Testis (tissue), 5 donors: ENCODE measurements around the gene AGXT2. TPM values are rescaled to one million over a fixed set of nuclear protein-coding genes. Genes with fewer than 3 reads are reported as not detected.

Experiments
- DNase-seq: peaks from one replicate; pipeline ENCODE4 v3.0.0-alpha.2; 2019
- H3K27ac ChIP-seq, 2 donors: fragments of 200-600 bp; sonication (generic); one replicate each; pipeline ENCODE4 v1.5.1; 2019
- H3K27me3 ChIP-seq: fragments of 200-600 bp; sonication (generic); one replicate; pipeline ENCODE4 v1.5.1; 2019
- H3K36me3 ChIP-seq: fragments of 200-600 bp; sonication (generic); one replicate; pipeline ENCODE4 v1.5.1; 2017; ENCODE audit warnings: low read depth; ENCODE audit errors: missing control alignments
- H3K4me1 ChIP-seq: fragments of 200-600 bp; sonication (generic); one replicate; pipeline ENCODE4 v1.5.1; 2019
- H3K4me3 ChIP-seq, 2 donors: fragments of 200-600 bp; sonication (generic); one replicate each; pipeline ENCODE4 v1.5.1; 2017 to 2019
- H3K9me3 ChIP-seq: fragments of 200-600 bp; sonication (generic); one replicate; pipeline ENCODE4 v1.5.1; 2017
- POLR2A ChIP-seq: fragments of 450-650 bp; IDR thresholded peaks from one replicate; pipeline ENCODE4 v1.6.1; 2017; ENCODE audit warnings: antibody characterized with exemption, mild to moderate bottlenecking, moderate library complexity
- WGBS, 2 donors: methylation state at CpG; one replicate each; pipeline ENCODE4 v1.1.5; 2018; 5-methylcytosine and 5-hydroxymethylcytosine counted together
- intact Hi-C: fragments of 100-400 bp; cut with DNase I; formaldehyde crosslinking; loops from one replicate; pipeline ENCODE4 v1.15.1; 2023; ENCODE audit warnings: low total_unique reads
- long read RNA-seq, 2 donors: transcript quantifications; one replicate each; lab custom pipeline, GENCODE V29; 2026
- polyA plus RNA-seq: library from polyadenylated mRNA; stranded (reverse); fragments of 350-450 nt; fragmentation: Illumina TruSeq; extraction: RNeasy Lipid Tissue Mini Kit (QIAGEN cat#74804); gene quantifications from one replicate; pipeline ENCODE4 v1.2.3, GENCODE V29; 2014; ENCODE audit warnings: low read depth, low replicate concordance; ENCODE audit not compliant: insufficient read depth
- total RNA-seq, 2 donors: library from RNA; depleted of rRNA; stranded (reverse); fragments of >200 nt; gene quantifications; one replicate each; pipeline ENCODE4 v1.2.3, GENCODE V29; 2016
- TF ChIP-seq, protein P1 (sequence below), 3 experiments: fragments of 450-650 bp in 2 of 3; fragments of 200-600 bp in 1 of 3; sonication (generic) in 1 of 3; IDR thresholded peaks; one replicate each; pipeline ENCODE4 v1.5.1; 2016 to 2019; ENCODE audit warnings: antibody characterized with exemption in 3 of 3, mild to moderate bottlenecking in 2 of 3, moderate library complexity in 1 of 3

Gene AGXT2, protein sequence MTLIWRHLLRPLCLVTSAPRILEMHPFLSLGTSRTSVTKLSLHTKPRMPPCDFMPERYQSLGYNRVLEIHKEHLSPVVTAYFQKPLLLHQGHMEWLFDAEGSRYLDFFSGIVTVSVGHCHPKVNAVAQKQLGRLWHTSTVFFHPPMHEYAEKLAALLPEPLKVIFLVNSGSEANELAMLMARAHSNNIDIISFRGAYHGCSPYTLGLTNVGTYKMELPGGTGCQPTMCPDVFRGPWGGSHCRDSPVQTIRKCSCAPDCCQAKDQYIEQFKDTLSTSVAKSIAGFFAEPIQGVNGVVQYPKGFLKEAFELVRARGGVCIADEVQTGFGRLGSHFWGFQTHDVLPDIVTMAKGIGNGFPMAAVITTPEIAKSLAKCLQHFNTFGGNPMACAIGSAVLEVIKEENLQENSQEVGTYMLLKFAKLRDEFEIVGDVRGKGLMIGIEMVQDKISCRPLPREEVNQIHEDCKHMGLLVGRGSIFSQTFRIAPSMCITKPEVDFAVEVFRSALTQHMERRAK
- total RNA-seq (not detected), polyA plus RNA-seq (0.25 TPM)
- long read RNA-seq, donor 1, result 0 reads
- long read RNA-seq, donor 2, result 0 reads

DNA sequence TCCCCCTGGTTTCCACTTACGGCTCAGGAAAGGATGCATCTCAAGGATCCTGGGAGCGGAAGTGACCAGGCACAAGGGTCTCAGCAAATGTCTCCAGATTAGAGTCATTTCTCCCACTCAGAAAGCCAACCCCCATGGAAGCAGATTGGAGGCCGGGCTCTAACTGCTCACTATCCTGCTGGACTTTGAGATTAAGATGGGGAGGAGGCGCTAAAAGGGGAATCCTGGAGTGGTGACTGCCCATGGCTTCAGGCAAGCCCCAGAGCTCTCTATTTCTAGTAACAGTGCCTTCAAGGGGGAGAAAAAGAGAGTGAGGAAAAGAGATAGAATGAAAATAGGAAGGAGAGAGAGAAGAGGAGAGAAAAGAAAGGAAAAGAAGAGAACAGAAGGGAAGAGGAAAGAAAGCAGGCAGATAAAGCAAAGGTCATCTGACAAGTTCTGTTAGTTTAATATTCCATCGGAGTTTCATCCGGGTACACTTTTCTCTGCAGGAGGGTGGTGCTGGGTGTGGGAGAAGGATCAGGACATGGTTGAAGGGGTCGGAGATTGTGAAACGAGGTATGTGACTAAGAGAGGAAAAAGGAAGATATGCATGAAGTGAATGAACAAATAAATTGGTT lies at the start of gene AGXT2:
Gene AGXT2, minus strand, starts transcription at position 165 of the 620 bp plus-strand sequence. Its CDS starts 57 bp downstream, at position 108.
- Histone ChIP-seq H3K4me1 (no peaks in the 10 kb centered on the region), H3K27me3 (no peaks in the 10 kb centered on the region), H3K36me3 (no peaks in the 10 kb centered on the region), H3K27ac (no peak within 1 kb of the TSS), H3K4me3 (no peak within 1 kb of the TSS), H3K9me3 (no peaks in the 10 kb centered on the region)
- intact Hi-C loops, result no loop called here
- 88 to 92% methylated on average over 8 of the region's 8 CpGs for WGBS, 2 donors
- no peak for DNase-seq
- no peak for TF ChIP-seq POLR2A
- TF ChIP-seq, protein P1, sequence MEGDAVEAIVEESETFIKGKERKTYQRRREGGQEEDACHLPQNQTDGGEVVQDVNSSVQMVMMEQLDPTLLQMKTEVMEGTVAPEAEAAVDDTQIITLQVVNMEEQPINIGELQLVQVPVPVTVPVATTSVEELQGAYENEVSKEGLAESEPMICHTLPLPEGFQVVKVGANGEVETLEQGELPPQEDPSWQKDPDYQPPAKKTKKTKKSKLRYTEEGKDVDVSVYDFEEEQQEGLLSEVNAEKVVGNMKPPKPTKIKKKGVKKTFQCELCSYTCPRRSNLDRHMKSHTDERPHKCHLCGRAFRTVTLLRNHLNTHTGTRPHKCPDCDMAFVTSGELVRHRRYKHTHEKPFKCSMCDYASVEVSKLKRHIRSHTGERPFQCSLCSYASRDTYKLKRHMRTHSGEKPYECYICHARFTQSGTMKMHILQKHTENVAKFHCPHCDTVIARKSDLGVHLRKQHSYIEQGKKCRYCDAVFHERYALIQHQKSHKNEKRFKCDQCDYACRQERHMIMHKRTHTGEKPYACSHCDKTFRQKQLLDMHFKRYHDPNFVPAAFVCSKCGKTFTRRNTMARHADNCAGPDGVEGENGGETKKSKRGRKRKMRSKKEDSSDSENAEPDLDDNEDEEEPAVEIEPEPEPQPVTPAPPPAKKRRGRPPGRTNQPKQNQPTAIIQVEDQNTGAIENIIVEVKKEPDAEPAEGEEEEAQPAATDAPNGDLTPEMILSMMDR (IDR thresholded peaks at IDR 0.05), result no peak

DNA sequence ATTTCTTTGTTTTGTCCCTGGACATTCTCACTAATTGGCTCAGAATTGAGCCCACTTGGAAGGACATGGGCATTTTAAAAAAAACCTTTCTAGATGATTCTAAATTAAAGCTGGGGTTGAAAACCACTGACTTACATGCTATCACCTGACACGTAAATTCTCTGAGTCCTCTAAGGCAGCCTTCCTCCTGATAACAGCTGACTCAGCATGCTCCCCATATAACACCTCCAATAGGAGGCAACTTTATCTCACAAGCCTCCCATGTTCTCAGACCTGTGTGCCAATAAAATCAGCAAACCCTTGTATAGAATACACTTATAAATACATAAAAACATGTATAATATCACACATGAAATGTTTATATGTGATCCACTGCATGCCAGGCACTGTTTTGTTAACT lies 49.2 kb upstream of the AGXT2 start:
- intact Hi-C loops, result no loop called here
- 67 to 83% methylated on average over 1 of the region's 1 CpG for WGBS, 2 donors
- TF ChIP-seq POLR2A, result no peak
- no peak overlapping the region for H3K27ac ChIP-seq
- H3K27me3 ChIP-seq, result no peaks in the 10 kb centered on the region
- H3K36me3 ChIP-seq, result no peaks in the 10 kb centered on the region
- no peak for DNase-seq
- no peaks in the 10 kb centered on the region for H3K9me3 ChIP-seq
- peaks cover 10% of the 10 kb centered on the region for H3K4me1 ChIP-seq
- H3K4me3 ChIP-seq, result no peak overlapping the region

DNA sequence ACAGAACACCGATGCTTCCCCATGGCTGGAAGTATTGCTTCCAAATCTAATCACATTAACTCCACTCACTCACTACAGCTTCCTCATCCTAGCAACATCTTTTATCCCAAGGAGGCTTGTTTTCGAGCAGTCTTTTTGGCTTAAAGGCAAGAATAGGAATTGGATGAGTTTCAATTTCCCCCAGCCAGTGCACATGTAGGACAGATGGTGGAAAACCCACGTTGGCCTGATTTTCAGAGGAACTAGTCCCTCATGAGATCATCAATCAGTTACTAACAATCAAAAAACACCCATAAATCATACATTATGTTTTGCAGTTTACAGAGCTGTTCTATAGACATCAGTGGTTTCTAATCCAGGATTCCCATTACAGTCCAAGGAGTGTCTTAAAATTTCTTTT lies 48.5 kb upstream of the AGXT2 start:
- peaks cover 10% of the 10 kb centered on the region for H3K4me1 ChIP-seq
- H3K27ac ChIP-seq, result no peak overlapping the region
- TF ChIP-seq, protein P1 (IDR thresholded peaks at IDR 0.05), result no peak
- TF ChIP-seq POLR2A, result no peak
- DNase-seq, result no peak
- no peaks in the 10 kb centered on the region for H3K36me3 ChIP-seq
- no peaks in the 10 kb centered on the region for H3K27me3 ChIP-seq
- intact Hi-C loops, result no loop called here
- no peak overlapping the region for H3K4me3 ChIP-seq
- H3K9me3 ChIP-seq, result no peaks in the 10 kb centered on the region
- WGBS, 2 donors, result 40 to 46% methylated on average over 3 of the region's 3 CpGs

DNA sequence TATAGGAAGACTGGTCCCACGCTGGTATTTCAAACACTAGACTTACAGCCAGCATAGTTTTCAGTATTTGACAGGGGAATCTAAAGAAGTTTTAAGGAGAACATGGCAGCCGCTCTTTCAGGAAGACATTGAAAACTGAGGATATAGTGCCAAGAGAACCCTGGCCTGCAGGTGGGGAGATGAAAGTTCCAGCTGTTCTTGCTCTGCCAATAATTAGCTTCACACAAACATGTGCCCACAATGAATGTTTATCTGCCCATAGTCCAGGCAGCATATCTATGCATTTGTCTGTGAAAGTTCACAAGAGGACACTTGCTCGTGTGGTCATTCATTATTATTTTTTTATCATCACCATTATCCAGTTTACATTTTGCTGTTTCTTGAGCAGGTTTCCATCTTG lies 47.6 kb upstream of the AGXT2 start:
- no peak for TF ChIP-seq POLR2A
- TF ChIP-seq, protein P1 (IDR thresholded peaks at IDR 0.05), result no peak
- no peaks in the 10 kb centered on the region for H3K27me3 ChIP-seq
- 72 to 91% methylated on average over 3 of the region's 3 CpGs for WGBS, 2 donors

DNA sequence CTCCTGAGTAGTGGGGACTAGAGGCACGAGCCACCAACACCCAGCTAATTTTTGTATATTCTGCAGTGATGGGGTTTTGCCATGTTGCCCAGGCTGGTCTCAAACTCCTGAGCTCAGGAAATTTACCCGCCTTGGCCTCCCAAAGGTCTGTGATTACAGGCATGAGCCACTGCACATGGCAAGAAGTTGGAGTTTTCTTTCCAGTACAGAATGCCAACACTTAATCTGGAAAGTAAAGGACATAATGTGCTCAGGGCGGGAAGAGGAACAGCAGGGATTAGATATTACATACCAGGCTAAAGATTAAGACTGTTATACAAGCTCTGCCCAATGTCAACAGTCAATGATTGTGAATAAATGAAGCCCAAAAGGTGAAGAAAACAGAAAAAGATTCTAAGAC lies 47.2 kb upstream of the AGXT2 start:
- Histone ChIP-seq H3K4me1 (peaks cover 10% of the 10 kb centered on the region), H3K36me3 (no peaks in the 10 kb centered on the region), H3K4me3 (no peak overlapping the region), H3K27me3 (no peaks in the 10 kb centered on the region), H3K9me3 (no peaks in the 10 kb centered on the region), H3K27ac (no peak overlapping the region)
- WGBS, 2 donors, result 53 to 63% methylated on average over 3 of the region's 3 CpGs
- intact Hi-C loops, result no loop called here
- DNase-seq, result no peak
- TF ChIP-seq, protein P1 (IDR thresholded peaks at IDR 0.05), result no peak
- no peak for TF ChIP-seq POLR2A

More for the DNA sequence above, 47.6 kb upstream of the AGXT2 start:
- Histone ChIP-seq H3K27ac (no peak overlapping the region), H3K9me3 (no peaks in the 10 kb centered on the region), H3K36me3 (no peaks in the 10 kb centered on the region), H3K4me3 (no peak overlapping the region), H3K4me1 (peaks cover 10% of the 10 kb centered on the region)
- DNase-seq, result no peak
- intact Hi-C loops, result no loop called here
